Measurements from ENCODE around the gene WASF2.
"Not testable (repeated sequence)": the region's sequence is repeated elsewhere in the genome, so short reads cannot be mapped to it uniquely, and the experiment has no call there.

Gene WASF2

DNA sequence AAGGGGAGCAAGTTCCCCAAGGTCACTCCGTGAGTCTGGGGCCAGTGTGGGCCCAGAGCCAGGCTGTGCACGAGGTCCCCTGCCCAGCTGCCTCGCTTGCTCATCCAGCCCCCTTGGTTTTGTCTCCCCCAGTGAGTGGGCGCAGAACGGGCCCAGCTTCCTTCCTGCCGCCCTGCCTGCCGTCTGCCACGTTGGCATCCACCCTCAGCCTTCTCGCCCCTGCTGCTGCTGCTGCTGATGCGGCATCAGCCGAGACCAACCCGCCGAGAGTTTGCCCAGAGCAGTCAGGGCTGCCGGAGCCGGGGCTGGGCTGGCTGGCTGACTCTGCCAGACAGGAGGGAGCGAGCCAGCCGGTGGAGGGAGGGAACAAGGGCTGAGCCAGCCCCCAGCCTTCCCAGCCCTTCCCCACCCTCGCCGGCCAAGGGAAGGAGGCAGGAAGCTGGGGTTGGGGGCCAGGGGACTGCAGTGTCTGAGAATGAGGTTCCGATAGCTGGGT is 31.4 kb upstream of the WASF2 start:
- DNase-seq = no peak

DNA sequence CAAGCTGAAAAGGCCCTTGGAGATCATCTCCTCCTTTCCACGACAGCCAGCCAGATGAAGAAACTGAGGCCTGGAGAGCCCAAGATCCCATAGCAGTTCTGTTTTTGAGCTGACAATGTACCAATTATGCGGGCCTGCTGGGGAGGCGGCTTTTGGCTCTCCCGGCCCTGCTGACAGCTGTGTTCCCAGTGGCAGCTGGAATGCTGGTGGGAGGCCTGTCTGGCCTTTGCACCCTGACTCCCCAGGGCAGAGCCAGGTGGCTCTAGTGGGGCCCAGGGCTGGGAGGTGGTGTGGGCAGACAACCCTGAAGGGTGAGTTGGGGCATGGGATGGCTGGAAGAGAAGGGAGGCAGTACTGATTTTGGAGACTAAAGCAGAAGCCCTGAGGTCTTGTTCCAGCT is 30.7 kb upstream of the WASF2 start:
- no peak for DNase-seq

DNA sequence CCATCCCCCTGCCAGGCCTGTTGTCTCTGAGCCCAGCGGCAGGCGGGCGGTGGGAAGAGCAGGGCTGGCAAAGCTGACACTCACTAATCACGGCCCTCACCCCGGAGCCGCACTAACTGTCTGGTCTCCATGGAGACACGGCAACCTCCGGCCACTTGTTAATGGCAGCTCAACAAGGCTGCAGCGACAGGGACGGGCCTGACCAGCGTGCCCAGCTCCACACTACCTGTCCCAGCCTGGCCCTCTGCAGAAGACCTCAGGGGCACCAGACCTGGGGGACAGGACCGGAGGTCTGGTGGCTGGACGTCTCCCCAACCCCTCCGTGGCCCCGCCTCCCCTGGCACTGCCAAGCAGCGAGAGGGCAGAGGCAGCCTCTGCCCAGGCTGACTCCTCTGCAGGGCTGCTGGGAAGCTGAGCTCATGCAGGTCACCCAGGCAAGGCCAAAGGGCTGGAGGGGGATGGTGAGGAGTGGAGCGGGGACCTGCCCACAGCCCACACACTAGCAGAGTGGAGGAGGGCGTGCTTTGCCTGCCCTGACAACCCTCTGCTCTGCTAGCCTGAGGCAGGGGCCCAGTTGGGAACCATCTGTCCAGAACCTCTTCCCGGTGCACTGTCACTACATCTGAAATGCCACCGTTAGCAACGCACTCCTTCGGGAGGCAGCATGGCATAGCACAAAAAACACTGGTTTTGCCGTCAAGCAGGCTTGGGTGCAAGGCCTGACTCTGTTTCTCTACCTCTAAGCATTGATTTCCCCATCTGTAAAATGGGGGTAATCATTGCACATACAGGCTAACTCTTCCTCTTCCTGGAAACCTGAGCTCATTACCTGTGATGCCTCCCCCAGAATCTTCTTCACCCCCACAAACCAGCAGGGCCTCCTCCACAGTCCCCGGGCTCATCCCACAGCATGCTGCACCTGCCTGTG is 29.6 kb upstream of the WASF2 start:
- no peak for DNase-seq

DNA sequence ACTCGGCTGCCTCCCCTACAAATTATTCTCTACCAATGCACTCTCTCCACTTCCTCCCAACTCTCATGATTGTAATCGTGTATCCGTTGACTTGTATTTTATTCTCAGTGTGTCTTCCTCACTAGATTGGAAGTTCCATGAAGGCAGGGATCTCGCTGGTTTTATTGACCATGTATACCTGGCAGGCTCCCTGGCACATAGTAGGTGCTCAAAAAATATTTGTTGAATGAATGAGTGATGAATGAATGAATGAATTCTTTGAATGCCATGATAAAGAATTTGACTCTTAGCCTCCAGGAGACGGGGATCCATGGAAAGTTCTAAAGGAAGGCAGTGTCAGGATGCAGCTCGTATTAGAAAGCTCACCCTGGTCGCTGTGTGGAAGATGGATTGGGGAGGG is 28.8 kb upstream of the WASF2 start:
- no peak for DNase-seq

DNA sequence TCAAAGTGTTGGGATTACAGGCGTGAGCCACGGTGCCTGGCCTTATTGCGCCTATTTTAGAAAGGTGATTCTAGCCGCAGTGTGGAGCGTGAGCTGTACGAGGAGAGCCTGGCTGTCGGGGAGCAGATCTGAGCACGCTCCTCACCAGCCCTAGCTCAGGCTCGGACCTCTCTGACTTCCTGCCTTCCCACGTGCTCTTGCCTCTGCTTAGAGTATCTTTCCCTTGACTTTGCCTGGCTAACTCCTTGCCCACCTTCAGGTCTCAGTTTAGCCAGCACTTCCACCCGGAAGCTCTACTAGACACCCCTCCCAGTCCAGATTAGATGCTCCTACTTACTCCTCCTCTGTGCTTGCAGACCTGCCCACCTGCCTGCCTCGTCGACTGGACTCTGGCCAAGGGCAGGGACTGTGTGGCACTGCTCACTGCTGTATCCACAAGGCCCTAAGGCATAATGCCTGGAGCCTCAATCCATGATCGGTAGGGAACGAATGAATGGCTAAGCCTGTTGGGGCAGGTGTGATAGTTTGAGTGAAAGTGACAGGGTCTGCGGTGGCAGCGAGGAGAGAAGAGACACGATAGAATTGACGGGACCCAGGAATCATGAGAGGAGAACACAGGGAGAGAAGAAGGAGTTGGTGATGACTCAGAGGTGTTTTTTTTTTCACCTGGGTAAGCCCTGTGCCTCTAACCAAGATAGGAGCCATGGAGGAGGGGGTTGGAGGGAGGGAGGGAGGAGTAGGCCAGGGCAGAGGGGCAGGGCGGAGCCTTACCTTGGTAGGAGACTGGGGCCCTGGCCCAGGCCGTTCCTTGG is 28.1 kb upstream of the WASF2 start:
- DNase-seq = no peak

DNA sequence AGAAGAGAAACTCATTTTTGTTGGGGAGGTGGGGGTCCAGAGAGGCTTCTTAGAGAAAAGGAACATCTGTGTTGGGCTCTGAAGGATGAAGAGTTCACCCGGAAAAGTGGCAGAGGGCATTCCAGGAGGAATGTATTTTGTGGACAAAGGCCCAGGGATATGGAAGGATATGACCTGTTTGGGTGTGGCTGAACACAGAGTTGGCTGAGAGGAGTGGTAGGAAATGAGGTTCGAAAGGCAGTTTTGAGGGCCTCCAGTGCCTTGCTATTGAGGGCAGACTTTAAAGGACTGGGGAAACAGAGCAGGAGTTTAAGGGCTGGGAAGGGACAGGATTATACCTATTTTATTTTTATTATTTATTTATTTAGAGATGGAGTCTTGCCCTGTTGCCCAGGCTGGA is 27.3 kb upstream of the WASF2 start:
- DNase-seq = no peak

DNA sequence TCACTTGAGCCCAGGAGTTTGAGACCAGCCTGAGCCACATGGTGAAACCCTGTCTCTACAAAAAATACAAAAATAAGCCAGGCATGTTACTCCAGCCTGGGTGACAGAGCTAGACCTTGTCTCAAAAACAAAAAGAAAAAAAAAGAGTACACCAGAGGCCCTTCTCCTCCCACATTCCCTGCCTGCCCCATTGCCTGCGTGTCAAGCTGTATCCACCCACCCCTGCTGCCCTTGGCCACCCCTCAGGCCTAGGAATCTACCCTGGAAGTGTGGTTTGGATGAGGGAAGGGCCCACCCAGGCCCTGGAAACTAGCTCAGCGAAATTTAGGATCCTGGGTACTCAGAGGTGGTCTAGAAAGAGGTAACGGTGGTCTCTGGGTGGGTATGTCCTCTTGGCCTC is 25.7 kb upstream of the WASF2 start:
- DNase-seq = no peak

DNA sequence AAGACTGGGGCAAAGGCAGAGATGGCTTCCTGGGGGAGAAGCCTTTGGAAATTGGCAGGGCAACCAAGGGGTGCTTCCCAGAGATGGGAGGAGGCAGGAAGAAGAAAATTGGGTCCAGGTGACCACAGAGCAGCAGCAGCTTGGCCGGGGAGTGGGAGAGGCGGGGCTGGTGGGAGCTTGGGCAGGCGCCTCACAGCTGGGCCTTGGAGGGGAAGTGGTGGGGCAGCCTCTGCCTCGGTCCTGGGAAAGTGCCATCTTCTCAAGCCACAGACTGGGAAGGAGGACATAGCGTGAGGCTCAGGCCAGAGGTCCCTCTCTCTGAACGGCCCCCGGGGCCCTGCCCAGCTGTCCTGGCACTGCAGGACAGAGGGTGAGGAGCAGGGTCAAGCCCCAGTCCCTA is 24.0 kb upstream of the WASF2 start:
- DNase-seq = no peak

DNA sequence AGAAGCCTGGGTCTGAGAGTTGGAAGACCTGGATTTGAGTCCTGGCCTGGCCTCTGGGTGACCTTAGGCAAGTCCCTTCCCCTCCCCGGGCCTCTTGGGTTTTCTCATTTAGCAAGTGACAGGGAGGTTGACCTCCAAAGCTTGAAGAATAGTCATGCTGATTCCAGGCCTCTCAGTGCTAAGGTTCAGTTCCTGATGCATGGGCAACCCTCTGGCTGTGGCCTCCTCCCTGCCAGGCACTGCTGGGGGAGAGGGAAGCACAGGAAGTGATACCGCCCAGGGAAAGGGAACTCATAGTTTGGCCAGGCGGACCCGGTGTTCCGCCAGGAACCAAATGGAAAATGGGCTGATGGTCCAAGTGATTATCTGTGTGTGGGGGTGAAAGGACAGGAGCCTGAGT is 23.6 kb upstream of the WASF2 start:
- DNase-seq = no peak

DNA sequence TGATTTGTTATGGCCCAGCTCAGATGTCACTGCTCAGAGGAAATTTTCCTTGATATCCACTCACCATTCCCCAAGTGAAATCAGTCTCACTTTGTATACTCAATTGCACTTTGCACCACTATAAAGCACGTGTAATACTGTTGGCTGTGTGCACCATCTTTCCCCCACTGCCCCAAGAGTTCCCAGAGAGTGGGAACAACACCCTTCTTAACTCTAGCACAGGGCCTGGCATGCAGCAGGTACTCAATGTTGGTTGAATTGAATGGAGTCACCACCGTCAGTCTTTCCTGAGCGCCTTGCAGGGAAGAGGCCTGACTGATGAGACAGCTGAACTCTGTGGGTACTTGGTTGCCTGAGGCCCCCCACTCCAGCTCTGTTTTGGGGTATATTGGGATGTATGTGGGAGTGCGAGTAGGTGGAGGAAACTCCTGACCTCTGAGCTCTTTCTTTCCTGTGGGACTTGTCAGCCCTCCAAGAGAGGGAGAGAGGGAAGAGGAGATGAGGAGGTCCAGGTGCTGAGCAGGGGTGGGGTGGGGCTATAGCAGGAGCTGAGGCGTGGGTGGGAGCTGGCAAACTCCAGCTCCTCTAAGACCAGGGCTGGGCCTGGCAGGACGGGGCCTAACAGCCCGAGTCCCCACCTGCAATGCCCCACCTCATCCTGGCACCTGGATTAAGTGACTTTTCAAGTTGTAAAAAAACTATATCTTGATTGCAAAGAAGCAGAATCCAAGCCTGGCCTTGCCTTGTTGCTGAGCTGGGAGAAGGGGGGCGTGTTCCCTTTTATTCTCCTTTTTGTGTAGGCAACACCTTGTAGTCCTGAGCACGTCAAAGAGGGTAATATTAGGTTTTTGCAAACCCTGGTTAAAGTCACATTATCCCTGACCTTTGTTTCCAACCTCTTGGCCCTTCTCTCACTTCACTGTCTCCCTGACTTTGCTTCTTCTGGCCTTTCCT is 19.4 kb upstream of the WASF2 start:
- no peak for DNase-seq

DNA sequence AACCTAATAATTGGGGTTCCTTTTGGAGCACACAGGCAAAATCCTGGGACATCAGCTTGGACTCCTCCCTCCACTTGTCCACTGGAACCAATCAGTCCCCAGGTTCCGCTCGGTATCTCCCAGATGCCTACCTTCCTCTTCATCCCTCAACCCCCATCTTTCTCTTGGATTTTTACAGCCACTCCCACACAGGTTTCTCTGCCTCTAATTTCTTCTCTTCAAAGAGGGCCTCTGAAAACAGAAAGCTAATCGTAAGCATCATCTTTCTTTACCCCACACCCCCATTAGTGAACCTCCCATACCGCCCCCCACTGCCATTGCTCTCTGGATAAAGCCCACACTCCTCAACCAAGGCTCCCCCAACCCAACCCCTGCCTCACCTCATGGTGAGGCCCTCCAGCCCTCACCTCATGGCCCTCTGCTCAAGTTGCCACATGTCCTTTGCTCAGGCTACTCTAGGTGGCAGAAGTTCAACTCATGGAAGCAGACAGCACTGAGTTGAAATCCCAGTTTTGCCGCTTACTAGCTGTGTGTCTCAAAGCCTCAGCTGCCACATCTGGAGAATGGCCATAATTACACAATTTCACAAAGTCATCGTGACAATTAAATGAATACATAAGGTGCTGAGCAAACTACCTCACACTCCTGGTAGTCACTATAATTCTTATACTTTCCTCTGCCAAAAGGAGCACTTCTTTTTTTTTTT is 18.1 kb upstream of the WASF2 start:
- no peak for DNase-seq

DNA sequence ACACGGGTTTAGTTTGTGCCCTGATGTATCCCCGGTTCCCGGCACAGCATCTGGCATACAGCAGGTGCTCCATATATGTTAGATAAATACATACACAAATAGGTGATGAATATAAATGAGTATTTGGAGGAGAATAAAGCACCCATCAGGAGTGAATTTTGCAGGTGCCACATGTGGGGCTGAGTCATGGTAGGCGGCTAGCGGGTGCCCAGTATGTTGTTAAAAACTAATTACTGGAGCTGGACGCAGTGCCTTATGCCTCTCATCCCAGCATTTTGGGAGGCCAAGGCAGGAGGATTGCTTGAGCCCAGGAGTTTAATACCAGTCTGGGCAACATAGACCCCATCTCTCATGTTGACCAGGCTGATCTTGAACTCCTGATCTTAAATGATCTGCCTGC is 16.7 kb upstream of the WASF2 start:
- DNase-seq = no peak

DNA sequence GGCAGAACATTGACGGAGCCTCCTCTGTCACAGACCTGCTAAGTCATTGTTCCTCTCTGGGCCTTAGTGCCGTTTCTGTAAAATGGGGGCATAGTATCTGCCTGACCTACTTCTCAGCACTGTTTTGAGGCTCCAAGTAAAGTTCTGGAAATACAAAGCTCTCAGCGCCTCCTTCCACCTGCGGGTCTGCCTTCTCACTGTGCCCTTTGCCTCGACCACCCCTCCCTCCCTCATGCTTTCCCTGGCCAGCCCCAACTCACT is 15.4 kb upstream of the WASF2 start:
- DNase-seq = no peak

DNA sequence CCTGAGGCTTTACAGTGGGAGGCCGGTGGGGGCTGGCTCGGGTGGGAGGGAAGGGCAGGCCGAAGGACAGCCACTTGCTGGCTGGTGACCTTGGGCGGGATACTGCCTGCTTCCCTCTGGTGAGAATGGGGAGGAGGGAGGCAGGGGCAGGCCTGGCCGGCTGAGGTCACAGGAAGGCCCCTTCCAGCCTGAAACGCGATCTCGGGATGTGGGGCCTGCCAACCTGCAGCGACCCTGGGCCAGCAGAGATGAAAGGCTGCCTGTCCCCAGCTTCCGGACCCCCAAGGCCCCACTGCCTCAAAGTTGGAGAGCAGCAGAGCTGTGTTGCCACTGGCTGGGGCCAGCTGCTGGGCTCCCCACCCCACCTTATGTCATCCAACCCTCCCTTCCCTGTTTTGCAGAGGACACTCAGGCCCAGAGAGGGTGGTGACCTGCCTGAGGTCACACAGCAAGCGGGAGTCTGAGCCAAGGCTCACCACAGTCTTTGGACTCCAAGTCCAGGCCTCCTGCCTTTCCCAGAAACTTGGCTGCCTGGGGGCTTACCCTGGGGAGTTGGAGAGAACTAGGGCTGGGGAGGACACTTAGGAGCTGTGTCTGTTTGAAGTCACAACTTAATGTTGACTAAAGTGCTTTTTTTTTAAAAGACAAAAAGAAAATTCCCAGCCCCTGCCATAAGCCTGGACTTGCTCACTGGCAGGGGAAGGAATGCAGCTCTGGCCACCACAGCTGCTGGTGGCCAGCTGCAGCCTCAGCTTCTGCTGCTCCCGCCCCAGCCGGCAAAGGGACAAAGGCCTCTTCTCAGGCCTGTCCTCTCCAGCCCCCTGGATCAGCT is 14.8 kb upstream of the WASF2 start:
- no peak for DNase-seq

DNA sequence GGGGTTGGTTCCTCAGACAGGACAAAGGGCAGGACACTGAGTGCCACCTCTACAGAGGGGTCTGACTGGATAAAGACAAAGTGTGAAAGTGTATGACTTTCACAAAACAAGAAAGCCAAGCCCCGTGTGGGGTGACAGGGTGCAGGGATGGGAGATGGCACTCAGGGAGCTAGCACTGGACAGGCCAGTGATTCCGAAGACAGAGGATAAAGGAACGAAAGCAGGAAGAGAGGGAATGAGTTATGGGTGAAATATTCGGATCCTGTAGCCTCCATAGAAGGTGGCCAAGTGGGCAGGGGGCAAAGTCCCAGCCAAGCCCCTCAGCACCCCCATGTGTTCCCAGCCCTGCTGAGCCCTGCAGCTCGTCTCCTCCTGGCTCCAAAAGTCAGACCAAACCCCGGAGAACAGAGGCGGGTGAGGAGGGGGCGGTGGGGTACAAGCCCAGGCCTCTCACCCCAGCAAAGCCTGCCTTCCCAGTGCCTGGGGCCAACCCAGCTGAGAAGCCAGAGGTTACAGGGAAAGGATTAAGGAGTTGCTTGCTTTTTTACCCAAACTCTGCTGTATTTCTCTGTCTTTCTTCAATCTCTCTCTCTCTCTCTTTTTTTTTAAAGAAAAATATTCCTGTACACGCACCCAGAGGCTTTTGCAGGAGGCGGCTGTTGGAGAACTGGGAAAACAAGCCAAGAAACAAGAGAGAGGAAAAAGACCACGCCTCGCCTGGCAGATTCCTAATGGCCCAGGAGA is 14.0 kb upstream of the WASF2 start:
- DNase-seq = no peak

DNA sequence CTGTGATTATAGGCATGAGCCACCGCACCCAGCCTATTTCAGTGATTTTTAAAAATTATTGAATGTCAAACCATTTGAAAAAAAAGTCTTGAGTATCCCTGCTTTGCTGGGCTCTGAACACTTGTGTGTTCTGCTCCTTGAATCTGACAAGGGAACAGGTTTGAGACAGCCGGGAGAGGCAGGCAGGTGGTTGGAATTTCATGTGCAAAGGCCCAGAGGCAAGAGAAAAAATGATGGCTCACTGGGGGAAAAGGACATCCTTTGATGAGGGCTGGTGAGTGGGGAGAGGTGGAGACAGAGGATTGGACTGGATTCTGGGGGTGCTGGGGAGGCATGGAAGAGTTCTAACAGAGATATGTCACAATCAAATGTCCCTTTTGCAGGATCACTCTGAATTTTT is 13.1 kb upstream of the WASF2 start:
- no peak for DNase-seq

DNA sequence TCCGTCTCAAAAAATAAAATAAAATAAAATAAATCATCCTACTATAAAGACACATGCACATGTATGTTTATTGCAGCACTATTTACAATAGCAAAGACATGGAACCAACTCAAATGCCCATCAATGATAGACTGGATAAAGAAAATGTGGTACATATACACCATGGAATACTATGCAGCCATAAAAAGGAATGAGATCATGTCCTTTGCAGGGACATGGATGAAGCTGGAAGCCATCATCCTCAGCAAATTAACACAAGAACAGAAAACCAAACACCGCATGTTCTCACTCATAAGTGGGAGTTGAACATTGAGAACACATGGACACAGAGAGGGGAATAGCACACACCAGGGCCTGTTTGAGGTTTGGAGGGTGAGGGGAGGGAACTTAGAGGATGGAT is 11.2 kb upstream of the WASF2 start:
- not testable (repeated sequence) for DNase-seq

DNA sequence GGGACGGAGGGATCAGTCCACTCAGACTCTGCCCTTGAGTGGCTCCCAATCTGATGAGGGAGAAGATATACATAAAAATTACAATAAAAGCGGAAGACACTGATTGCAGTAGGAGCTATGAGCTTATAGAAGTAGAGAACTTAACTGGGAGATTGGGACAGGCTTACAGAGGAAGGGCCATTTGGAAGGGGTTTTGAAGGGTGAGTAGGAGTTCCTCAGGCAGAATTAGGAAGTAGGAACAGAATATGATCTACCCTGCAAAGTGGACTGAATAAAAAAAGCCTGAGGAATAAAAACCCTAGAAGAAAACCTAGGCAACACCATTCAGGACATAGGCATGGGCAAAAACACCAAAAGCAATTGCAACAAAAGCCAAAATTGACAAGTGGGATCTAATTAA is 9.2 kb upstream of the WASF2 start:
- no peak for DNase-seq

DNA sequence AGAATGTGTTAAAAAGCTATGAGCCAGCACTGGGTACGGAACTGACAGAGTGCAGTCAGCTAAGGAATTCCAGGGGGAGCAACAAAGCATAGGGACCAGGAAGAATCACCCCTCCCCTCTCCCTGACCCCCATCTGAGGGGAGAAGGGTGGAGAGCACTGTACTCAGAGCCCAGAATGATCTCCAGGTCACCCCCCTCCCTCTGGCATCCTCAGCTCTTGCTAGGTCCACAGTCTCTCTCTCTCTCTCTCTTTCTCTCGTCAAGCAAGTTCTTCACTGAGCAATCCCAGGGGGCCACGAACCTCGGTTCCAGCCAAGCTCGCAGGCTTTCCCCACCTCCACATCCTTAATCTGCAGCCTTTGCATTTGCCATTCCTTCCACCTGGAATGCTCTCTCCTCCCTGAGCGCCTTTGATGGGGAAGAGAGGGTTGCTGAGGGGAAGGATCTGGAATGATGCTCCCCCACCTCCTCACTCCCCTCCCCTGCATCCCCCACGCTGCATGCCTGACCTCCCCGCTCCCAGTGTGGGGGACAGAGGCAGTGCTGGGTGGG is 6.7 kb upstream of the WASF2 start:
- no peak for DNase-seq

DNA sequence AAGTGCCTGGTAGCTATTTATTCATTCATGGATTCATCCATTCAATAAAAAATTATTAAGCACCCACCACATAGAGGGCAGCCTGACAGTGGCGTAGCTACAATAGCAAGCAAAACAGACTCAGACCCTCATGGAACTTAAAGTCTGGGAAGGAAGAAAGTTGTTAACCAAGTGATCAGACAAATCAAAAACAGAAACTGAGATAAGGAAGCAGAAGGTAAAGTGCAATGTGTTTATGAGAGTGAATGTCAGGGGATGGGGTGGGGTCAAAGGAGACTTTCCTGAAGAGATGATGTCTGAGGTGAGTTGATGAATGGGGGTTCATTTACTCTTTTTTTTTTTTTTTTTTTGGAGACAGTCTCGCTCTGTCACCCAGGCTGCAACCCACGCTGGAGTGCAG is 2.8 kb upstream of the WASF2 start:
- no peak for DNase-seq
